Jurkat, Clone E6-1 (cell line): ENCODE results near the gene UBE2Q2.
A peak's percentile ranks its signal among the peaks of the same experiment; 100 is the strongest.
"Not testable (repeated sequence)": the region's sequence is repeated elsewhere in the genome, so short reads cannot be mapped to it uniquely, and the experiment has no call there.

Source experiments
- DNase-seq: peaks from one replicate; pipeline ENCODE4 v3.0.0-alpha.2; 2011; ENCODE audit warnings: low read depth, low spot score
- H3K4me3 ChIP-seq: 2 replicates; pipeline ENCODE4 v1.5.1; 2011; ENCODE audit warnings: mild to moderate bottlenecking, low read length, control low read depth, moderate library complexity

Gene UBE2Q2

GRCh38 chr15:75822685-75823278, 20.5 kb upstream of the UBE2Q2 start:
- no peak overlapping the region for H3K4me3 ChIP-seq
- DNase-seq: no peak

GRCh38 chr15:75823860-75824613, 19.2 kb upstream of the UBE2Q2 start:
- no peak overlapping the region for H3K4me3 ChIP-seq
- no peak for DNase-seq

- no peak overlapping the region for H3K4me3 ChIP-seq
- no peak for DNase-seq
Observed at GRCh38 chr15:75827691-75828090, 15.6 kb upstream of the UBE2Q2 start.

GRCh38 chr15:75828429-75828828, 14.8 kb upstream of the UBE2Q2 start:
- DNase-seq: no peak
- H3K4me3 ChIP-seq: no peak overlapping the region

GRCh38 chr15:75830910-75831805, 12.1 kb upstream of the UBE2Q2 start:
- H3K4me3 ChIP-seq: no peak overlapping the region
- no peak for DNase-seq

DNA sequence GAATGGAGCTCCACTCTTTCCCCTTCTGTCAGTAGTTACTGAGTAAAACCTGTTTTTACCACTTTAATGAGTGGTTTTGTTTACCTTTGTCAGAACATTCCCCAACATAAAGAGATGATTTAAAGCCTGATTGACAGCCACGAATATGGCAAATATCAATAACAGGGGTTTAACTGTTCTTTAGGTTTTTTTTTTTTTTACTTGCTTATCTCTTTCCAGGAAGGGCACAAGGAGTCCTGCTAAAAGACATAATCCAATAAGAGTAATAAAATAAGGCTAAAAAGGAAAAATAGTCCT, 11.5 kb upstream of the UBE2Q2 start:
- H3K4me3 ChIP-seq: no peak overlapping the region
- no peak for DNase-seq

DNA sequence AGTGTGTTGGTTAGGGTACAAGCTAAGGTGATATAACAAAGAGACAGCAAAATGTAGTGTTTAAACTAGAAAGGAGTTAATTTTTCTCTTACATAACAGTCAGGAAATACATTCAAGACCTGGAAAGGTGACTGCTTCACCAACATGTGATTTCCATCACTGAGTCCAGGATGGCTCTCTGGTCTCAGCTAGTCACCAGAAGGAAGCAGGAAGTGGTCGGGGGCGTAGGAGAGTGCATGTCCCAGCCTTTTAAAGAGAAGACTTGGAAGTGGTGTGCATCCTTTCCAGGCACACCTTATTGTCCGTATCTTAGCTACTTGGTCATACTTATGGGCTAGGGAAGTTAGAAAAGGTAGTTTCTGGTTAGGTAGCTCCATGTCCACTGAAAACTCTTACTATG, 11.1 kb upstream of the UBE2Q2 start:
- H3K4me3 ChIP-seq: no peak overlapping the region
- peak; percentile 20 for DNase-seq

- DNase-seq: no peak
- no peak overlapping the region for H3K4me3 ChIP-seq
Observed at GRCh38 chr15:75834021-75834420, 9.2 kb upstream of the UBE2Q2 start.

DNA sequence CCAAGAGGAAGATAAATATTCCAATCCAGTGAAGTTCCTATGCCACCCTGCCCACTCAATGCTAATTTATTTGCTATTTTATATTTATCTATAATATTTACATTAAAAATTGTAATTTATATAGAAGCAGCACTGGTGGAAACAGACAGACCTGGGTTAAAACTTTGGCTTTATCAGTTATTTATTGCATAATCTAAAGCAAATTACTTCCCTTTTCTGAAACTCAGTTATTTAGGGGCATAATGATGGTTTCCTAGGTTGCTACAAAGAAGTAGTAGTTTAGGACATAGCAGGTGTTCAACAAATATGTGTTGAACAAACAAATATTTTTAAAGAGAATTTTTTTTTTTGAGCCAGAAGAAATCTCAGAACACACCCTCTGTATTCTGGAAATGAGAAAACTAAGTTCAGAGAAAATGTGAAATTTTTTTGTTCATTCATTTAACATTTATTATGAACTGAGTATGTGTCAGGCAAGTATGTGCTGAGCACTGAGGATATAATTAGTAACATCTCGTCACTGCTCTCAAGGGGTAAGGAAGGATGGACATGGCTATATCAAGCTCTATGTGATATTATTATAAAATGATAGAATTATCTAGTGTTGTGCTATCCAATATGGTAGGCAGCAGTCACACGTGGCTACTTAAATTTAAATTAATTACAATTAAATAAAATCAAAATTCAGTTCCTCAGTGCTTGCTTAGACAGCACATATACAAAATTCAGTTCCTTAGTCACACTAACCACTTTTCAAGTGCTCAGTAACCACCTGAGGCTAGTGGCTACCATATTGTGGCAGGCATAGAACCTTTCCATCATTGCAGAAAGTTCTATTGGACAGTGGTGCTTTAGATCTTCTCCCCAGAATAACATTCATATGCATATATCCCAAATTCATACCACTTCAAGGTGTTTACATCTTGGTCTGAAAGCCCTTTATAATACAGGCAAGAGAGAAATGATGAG, 7.0 kb upstream of the UBE2Q2 start:
- H3K4me3 ChIP-seq: no peak overlapping the region
- DNase-seq: no peak

GRCh38 chr15:75836959-75837334, 6.3 kb upstream of the UBE2Q2 start:
- no peak overlapping the region for H3K4me3 ChIP-seq
- peak; percentile 35 for DNase-seq

DNA sequence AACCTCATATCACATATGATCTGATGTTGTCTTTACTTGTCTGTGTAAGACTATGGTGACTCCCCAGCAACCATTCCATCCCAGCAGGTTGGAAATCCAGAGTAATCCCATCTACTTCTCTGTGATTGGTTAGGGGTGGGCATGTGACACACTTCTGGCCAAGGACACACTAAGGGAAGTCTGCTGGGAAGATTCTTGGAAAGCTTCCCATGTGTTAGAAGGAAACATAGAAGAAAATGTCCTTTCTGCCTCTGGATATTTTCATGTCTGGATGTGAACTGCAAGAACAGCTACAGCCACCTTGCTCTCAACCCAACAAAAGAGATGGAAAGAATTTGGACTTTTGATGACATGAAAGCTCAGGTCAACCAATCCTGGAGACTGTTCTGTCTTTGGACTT, 2.6 kb upstream of the UBE2Q2 start:
- no peak overlapping the region for H3K4me3 ChIP-seq
- no peak for DNase-seq

DNA sequence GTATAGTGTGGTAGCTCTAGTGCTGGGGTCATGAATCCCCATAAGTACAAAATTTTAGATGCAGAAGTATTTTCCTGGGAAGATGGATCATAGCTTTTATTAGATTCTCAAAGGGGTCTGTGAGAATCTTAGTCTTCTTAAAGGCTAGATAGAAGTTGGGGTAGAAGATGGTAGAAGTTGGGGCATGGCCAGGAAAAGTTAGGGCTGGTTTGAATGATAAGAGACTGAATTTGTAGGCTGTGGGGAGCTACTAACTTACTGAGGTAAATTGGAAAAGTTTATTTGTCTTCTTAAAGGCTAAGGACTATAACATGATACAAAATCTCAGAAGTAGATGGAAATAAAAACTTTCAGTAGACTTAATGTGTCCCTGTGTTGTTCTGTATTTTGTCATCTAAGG, 1.6 kb upstream of the UBE2Q2 start:
- no peak for DNase-seq
- H3K4me3 ChIP-seq: no peak overlapping the region

DNA sequence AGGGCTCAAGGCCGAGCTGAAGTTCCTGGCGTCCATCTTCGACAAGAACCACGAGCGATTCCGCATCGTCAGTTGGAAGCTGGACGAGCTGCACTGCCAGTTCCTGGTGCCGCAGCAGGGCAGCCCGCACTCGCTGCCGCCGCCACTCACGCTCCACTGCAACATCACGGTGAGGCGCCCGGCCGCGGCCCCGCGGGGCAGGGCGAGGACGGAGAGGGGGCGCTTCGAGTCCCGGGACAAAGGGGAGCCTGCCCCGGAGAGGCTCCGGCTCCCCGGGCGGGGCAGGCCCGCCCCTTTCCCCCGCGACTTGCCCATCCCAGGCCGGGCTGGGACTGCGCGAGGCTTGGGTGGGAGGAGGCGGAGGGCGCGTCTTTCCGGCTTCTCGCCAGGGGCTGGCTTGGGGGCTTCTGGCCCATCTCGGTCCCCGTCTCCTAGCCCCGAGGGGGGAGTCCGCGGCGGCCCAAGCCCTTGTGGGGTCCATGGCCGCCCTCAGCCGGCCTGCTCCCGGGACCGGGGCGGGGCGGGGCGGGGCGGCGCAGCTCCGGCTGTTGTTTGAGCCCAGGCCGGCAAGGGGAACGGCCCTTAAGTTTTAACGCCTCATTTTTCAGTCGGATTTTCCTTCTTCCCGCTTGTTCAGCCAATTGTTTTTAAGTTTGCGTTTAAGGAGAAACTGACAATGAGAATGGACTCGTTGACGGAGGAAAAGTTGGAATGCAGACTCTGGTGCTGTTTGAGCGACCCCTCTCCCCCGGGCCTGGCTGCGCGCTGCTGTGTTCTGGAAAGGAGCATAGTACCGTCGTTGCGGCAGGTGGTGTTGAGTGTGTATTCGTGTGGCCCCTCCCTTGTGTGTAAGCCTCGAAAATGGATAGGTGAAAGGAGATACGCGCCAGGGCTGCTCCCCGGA, 683 bp downstream of the UBE2Q2 start:
- H3K4me3 ChIP-seq: peak overlapping the region; percentile 89
- peak; percentile 19 for DNase-seq

- peak overlapping the region; percentile 89 for H3K4me3 ChIP-seq
- DNase-seq: peak; percentile 68
Observed at GRCh38 chr15:75844629-75845335, 1.5 kb downstream of the UBE2Q2 start.

DNA sequence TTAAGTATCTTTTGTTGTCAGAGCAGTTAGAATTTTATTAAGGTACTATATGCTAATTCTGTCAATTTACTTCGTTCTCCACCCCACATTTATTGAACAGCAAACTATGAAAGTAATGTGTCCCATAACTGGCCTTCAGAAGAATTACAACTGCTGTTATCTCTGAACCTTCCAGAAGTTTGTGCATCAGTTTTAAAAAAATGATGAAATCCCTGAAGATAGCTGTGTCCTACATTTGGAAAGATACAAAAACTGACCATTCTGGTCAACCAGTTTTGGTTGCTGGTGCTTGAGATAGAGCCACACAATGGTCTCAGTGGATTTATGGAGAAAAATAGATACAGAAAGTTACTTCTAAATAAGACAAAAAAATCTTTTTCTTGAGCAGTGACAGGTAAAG, 5.9 kb downstream of the UBE2Q2 start:
- H3K4me3 ChIP-seq: no peak overlapping the region
- no peak for DNase-seq

DNA sequence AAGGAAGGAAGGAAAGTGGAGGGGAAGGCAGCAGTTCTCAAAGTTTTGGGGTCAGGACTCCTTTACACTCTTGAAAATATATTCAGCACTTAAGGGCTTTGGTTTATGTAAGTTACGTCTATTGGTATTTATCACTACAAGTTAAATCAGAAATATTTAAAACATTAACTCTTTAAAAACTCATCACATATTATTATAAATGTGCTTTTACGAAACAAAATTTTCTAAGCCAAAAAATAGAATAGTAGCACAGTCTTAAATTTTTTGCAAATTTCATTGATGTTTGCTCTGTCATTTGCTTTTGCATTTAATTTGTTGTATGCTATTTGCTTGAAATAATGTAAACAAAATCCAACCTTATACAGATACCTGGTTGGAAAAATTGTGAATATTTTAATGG, 7.5 kb downstream of the UBE2Q2 start:
- H3K4me3 ChIP-seq: no peak overlapping the region
- no peak for DNase-seq

DNA sequence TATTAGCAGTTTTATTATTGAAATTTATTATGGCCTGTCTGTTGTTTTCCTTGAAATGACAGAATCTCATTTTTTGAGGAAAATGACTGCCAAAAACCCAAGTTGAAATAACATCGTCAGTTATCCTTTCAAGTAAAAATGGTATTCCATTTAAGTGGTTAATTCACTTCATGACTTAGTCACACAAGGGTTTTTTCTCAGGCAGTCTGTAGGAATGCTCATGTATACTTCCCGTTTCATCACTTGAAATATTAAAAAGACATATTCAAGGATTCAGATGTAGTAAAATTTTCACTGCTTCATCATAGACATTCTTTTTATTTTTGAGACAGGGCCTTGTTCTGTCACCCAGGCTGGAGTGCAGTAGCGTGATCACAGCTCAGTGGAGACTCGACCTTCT, 8.3 kb downstream of the UBE2Q2 start:
- not testable (repeated sequence) for H3K4me3 ChIP-seq, DNase-seq

GRCh38 chr15:75857886-75858285, 14.6 kb downstream of the UBE2Q2 start:
- no peak overlapping the region for H3K4me3 ChIP-seq

More at GRCh38 chr15:75857886-75858285, 14.6 kb downstream of the UBE2Q2 start:
- no peak for DNase-seq
